GM15510 (cell line): ENCODE data around the gene THSD7A.

Experiments
- POLR2A ChIP-seq: IDR thresholded peaks from 3 replicates; pipeline ENCODE4 v1.6.1; 2011; ENCODE audit warnings: borderline replicate concordance; ENCODE audit not compliant: insufficient read length; ENCODE audit errors: extremely low read depth

Gene THSD7A

DNA sequence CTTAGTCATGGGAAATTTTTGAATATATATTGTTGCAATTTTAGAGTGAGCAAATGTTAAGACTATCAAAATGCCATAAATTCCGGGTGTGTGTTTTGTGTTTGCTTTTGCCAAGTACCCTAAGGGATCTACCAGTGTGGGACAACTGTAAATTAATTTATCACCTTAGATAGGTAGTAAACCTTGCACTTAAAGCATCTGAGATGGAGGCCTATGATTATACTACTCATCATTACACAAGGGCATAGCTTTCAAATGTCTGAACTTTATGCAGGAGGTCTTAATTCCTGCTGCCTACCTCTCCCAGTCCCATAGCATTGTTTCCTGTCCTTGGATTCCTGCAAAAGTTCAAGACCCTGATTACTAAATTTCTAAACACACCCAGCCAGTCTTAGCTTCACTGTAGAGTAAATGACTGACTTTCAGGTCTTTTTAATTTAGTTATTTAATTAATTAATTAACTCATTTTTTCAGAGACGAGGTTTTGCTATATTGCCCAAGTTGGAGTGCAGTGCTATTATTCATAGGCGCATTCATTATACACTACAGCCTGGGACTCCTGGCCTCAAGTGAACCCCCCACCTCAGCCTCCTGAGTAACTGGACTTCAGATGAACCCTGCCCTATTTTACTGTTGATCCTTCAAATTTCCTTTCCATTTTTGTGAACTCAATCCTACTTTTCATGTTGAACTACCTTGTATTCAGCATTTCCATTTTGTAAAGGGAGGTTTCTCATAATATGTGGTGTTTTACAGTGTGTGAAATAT is 47.0 kb downstream of the THSD7A start:
- no peak for TF ChIP-seq POLR2A

DNA sequence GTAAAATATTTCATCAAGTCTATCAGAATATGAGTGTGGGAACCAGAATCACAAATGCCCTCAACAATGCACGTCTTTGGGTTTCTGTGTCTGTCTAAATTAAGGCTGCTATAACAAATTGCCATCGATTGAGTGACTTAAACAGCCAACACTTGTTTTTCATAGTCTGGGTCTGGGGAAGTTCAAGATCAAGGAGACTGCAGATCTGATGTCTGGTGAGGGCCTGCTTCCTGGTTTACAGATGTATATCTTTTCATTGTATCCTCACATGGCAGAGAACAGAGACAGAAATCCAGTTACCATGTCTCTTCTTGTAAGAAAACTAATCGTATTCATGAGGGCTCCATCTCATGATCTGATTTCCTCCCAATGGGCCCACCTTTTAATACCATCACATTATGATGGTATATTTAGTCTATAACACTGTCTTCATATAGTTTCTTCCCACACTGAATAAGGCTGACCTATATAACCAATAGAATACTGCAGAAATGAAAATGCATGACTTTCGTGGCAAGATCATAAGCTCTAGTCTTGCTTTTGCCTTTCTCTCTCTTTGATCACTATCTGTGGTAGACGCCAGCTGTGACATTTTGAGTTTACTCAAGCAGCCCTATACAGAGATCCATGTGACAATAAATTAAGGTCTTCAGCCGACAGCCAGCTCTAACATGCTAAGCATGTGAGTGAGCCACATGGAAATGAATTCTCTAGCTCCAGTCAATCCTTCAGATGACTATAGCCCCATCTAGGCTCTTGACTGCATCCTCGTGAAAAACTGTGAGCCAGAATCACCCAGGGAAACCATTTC is 51.9 kb downstream of the THSD7A start:
- no peak for TF ChIP-seq POLR2A

GRCh38 chr7:11776039-11776438 is 56.0 kb downstream of the THSD7A start:
- TF ChIP-seq POLR2A, result no peak

DNA sequence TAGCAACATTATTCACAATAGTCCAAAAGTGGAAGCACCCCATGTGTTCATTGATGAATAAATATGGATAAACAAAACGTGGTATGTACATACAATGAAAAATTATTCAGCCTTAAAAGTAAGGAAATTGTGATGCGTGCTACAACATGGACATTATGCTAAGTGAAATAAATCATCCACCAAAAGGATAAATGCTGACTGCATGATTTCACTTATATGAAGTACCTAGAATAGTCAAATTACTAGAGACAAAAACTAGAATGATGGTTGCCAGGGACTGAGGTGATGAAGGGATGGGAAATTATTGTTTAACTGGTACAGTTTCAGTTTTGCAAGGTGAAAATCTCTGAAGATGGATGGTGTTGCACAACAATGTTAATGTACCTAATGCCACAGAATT is 56.6 kb downstream of the THSD7A start:
- TF ChIP-seq POLR2A, result no peak

- no peak for TF ChIP-seq POLR2A
These were observed 63.7 kb downstream of the THSD7A start for GRCh38 chr7:11768263-11768662.

- TF ChIP-seq POLR2A, result no peak
These were observed 64.8 kb downstream of the THSD7A start for GRCh38 chr7:11767148-11767547.

DNA sequence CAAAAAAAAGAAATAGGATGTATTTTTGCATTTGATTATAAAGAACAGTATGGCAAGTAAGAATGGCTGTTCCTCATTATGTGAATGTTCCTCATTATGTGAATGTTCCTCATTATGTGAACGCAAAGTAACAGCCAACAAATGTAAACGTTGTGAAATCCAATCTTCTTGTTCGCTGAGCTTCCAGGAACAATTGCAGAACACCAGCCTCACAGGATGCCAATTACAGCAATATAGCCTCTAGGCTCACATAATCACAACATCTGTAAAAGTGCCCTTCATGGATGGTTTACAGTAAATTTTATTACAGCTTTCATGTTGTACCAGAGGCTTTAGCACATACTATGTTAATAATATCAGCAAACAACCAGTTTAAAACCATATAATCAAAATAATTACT is 71.6 kb downstream of the THSD7A start:
- TF ChIP-seq POLR2A, result no peak

GRCh38 chr7:11758627-11759111 is 73.3 kb downstream of the THSD7A start:
- TF ChIP-seq POLR2A, result no peak

DNA sequence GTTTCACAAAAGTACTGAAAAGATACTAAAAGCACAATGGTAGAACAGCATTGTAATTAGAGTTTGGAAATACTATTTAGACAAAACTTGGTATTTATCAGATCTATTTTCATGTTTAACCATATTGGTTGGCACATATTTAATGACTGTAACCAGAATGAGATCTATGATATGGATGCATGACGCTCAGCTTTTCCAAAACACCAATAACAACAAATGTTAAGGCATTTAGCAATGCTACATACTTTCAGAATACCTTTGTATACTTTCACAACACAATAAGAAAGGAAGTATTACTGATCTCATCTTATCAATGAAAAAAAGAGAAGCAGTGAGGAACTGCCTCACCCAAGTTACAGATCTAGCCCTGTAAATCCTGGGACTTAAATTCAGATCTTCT is 74.8 kb downstream of the THSD7A start:
- no peak for TF ChIP-seq POLR2A

DNA sequence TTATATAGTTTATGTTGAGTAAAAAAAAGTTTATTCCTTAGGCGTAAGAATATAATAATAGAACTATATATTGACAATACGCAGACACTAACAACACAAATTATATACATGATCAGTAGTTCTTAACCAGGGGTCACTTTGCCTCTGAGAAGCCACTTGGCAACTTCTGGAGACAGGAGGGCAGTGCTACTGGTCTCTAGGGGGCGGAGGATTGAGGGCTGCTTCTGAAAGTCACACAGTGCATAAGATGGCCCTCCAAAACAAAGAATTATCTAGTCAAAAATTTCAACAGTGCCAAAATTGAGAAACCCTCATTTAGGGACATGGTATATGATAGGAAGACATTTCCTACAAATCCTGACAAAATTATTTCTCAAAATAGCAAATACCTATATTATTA is 77.1 kb downstream of the THSD7A start:
- no peak for TF ChIP-seq POLR2A

GRCh38 chr7:11754123-11754522 is 77.9 kb downstream of the THSD7A start:
- TF ChIP-seq POLR2A, result no peak

GRCh38 chr7:11753433-11753832 is 78.6 kb downstream of the THSD7A start:
- TF ChIP-seq POLR2A, result no peak

- TF ChIP-seq POLR2A, result no peak
These were observed 80.1 kb downstream of the THSD7A start for GRCh38 chr7:11751807-11752389.

GRCh38 chr7:11751315-11751714 is 80.7 kb downstream of the THSD7A start:
- no peak for TF ChIP-seq POLR2A

GRCh38 chr7:11750191-11750590 is 81.8 kb downstream of the THSD7A start:
- no peak for TF ChIP-seq POLR2A
